Measurements from ENCODE around the gene KRTAP12-3.
"Not testable (repeated sequence)": the region's sequence is repeated elsewhere in the genome, so short reads cannot be mapped to it uniquely, and the experiment has no call there.

The KRTAP12-3 gene

DNA sequence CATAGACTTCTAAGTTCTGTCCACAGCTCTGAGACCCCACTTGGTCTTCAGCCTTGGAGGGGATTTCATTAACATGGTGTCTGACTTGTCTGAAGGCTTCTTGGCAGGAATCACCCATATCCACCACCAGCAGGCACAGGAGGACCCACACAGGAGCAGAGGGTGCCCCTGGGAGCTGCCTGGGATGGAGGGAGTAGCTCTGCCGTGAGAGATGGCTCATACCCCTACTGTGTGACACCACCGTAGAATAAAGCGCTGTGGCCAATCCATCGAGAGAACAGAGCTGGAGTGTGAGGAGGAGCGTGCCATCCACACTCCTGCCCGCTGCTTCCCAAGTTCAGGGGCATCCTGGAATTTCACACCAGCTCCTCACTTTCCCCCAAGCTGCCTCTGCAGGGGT, 27.3 kb downstream of the KRTAP12-3 start:
- DNase-seq (ENCODE audit: low spot score): not testable (repeated sequence)

DNA sequence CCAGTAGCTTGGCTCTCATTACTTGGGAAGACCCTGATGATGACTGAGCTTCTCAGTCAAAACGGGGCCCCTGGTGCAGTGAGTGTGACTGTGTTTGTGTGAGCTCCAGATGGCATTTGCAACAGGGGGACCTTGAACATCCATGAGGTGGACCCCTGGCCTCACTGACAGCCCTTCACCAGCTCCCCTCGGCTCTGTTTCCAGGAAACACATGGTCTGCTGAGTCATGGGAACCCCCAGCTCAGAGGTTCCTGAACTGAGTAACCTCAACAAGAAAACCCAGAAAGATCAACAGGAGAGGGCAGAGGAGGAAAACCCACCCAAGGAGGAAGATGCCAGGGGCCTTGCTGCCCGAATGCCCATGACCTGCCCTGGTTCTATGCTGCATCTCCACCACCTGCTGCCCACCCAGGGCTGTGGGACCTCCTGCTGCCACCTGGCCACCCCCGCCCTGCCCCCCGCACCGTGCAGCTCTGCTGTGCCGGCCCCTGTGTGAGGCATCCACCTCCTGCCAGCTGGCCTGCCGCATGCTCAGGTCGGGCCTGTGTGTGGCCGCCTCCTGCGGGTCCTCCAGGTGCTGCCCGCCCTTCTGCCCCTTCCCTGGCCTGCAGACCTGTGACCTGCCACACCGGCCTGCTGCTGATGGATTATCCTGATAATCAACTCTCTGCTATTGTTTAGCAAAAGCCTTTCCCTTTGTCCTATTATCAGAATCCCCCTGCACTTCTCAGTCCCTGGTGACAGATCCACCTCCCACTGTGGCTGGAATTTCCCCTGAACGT, 28.5 kb downstream of the KRTAP12-3 start:
- DNase-seq (ENCODE audit: low spot score): no peak

DNA sequence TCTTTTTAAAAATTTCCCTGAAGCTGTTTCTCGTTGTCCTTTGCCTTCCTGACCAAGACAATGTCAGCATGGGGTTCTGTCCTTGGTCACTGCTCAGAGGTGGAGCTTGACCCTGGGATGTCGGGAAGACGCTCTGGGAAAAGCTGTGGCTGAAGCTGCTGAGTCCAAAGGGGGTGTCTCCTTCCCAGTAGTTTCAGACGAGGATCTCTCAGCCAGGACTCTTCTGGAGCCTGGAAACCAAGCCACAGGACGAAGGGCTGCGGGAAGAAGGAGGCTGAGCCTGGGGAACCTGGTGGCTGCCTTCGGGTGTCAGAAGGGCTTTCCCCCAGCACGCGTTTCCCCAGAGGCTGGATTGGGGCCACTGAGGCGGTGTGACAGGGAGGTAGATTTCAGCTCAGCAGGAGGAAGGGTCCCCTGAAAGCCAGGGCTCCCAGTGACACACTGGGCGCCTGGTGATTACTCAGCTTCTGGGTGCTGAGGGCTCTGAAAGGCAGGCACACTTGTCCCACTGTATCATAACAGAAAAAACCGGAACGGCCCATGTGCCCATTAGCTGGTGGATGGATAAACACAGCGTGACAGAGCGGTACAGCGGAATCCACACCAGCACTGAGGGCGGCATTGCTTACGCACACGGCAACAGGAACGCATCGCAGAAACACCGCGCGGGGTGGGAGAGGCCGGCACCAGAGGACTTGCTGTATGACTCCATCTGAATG, 29.3 kb downstream of the KRTAP12-3 start:
- DNase-seq (ENCODE audit: low spot score): no peak

DNA sequence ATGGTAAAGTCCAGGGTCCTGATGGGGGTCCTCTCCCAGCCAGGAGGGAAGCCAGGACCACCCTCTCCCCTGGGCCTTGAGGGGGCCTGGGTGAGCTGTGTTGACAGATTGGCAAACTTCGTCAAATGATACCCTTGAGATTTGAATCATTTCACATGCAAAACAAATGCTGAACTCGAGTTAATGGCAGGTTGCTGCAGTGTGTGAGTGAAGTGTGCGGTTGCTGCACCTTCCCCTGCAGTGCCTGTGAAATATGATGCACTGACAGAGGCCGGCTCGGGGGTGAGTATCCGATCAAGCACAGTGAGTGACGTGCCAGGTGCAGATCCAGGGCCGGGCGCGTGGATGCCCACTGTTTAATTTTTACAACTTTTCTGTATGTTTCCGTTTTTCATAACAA, 29.9 kb downstream of the KRTAP12-3 start:
- no peak for DNase-seq (ENCODE audit: low spot score)

DNA sequence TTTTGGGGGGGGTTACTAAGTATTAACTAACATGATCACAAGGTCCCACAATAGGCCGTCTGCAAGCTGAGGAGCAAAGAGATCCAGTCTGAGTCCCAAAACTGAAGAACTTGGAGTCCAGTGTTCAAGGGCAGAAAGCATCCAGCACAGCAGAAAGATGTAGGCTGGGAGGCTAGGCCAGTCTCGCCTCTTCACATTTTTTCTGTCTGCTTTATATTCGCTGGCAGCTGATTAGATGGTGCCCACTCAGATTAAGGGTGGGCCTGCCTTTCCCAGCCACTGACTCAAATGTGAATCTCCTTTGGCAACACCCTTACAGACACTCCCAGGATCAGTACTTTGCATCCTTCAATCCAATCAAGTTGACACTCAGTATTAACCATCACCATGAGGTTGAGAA, 32.0 kb downstream of the KRTAP12-3 start:
- not testable (repeated sequence) for DNase-seq (ENCODE audit: low spot score)

DNA sequence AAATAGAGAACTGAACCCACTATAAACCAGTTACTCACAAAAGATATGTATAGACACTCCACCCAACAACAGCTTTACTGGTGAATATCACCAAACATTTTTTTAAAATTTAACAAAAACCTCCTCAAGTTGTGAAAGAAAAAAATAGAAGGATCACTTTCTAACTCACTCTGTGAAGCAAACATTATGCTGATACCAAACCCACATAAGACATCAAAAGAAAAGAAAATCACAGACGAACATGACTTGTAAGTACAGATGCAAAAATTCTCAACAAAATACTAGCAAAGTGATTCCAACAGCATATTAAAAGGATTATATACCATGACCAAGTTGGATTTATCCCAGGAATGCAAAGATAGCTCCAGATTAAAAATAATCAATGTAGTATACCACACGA, 34.0 kb downstream of the KRTAP12-3 start:
- DNase-seq (ENCODE audit: low spot score): no peak

DNA sequence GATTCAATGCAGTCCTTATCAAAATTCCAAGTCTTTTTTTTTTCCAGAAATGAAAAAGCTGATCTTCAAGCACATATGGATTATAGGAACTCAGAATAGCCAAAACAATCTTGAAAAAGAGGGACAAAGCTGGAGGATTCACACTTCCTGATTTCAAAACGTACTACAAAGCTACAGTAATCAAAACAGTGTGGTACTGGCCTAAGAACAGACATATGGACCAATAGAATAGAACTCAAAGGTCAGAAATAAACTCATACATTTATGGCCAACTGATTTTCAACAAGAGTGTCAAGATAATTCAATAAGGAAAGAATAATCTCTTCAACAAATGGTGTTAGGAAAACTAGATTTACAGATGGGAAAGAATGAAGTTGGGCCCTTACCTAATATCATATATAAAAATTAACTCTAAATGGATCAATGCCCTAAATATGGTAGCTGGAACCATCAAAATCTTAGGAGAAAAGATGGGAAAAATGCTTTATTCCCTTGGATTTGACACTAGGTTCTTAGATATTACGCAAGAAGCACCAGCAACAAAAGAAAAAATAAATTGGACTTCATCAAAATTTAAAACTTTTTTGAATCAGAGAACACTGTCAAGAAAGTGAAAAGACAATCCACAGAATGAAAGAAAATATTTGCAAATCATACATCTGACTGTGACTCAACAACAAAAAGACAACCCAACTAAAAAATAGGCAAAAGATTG, 35.2 kb downstream of the KRTAP12-3 start:
- no peak for DNase-seq (ENCODE audit: low spot score)

DNA sequence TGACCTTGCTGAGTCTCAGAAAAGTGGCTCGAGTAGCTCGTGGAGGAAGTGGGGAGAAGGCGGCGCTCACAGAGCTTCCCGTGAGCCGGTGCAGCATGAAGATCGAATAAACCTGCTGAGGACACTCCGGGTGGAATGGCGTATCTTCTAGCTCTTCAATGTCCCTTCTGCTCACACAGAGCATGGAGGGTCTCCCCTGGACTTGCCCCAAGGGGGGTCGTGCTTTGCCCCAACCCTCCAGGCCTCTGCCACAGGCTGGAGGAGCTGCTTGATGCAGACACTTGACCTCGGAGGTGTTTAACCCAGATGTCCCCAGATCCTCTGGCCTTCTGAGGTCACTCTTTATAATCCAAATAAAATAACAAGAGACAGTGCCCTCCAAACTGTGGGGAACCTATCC, 37.0 kb downstream of the KRTAP12-3 start:
- no peak for DNase-seq (ENCODE audit: low spot score)

DNA sequence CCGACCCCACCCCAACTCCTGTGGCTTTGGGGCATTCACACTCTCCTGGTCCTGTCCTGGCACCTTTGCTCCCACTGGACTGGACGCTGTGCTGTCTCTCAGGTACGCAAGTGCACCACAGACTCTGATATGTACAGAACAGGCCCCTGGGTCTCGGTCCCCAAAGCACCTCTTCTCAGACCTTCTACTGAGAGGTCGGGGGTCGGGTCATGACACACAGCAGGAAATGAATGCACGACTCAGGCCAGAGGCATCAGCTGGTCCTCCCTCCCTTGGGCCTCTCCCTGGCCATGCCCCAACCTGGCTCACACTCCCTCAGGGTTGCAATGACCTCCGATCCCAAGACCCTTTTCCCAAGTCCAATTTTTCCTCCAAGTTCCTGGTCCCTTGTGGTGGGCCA, 37.5 kb downstream of the KRTAP12-3 start:
- no peak for DNase-seq (ENCODE audit: low spot score)

DNA sequence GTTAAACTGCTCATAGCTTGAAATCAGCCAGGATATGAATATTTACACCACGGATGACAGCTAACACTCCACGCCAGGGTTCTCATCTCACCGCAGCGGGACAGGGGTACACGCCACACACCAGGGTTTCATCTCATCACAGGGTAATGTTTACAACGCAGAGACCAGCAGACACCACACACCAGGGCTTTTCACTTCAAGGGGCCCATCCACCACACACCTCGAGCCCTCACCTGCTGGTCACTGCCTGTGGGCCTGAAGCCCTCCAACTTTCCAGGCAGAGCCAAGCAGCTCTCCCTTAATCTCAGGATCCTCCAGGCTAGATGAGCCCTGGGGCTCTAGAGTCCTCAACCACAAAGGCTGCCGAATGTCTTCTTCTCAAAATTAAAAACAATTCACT, 37.9 kb downstream of the KRTAP12-3 start:
- no peak for DNase-seq (ENCODE audit: low spot score)

DNA sequence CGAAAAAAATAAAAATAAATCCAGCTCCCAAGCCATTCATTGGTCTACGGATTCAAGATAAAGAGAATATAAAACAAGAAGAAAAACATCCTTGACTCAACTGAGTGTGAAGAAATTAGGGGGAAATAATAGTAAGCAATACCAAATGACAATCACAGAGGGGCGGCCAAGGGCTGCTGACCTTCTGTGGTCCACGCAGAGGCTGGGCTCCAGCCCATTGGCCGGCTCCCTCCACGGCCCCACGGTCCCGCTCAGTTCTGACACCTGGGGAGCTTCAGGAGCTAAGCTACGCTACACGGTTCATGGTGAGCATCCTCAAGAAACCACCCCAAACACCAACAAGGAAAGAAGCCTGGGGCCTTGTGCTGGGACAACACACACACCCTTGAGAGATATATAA, 38.8 kb downstream of the KRTAP12-3 start:
- DNase-seq (ENCODE audit: low spot score): no peak

DNA sequence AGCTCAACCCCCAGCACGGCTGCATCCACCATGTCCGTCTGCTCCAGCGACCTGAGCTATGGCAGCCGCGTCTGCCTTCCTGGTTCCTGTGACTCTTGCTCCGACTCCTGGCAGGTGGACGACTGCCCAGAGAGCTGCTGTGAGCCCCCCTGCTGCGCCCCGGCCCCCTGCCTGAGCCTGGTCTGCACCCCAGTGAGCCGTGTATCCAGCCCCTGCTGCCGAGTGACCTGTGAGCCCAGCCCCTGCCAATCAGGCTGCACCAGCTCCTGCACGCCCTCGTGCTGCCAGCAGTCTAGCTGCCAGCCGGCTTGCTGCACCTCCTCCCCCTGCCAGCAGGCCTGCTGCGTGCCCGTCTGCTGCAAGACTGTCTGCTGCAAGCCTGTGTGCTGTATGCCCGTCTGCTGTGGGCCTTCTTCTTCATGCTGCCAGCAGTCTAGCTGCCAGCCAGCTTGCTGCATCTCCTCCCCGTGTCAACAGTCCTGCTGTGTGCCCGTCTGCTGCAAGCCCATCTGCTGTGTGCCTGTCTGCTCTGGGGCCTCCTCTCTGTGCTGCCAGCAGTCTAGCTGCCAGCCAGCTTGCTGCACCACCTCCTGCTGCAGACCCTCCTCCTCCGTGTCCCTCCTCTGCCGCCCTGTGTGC, 39.6 kb downstream of the KRTAP12-3 start, which contains the start of gene KRTAP10-12:
Gene KRTAP10-12 (plus strand): TSS at position 1 of the 639 bp plus-strand sequence. CDS start 30 bp downstream, at position 31.
- not testable (repeated sequence) for DNase-seq (ENCODE audit: low spot score)

DNA sequence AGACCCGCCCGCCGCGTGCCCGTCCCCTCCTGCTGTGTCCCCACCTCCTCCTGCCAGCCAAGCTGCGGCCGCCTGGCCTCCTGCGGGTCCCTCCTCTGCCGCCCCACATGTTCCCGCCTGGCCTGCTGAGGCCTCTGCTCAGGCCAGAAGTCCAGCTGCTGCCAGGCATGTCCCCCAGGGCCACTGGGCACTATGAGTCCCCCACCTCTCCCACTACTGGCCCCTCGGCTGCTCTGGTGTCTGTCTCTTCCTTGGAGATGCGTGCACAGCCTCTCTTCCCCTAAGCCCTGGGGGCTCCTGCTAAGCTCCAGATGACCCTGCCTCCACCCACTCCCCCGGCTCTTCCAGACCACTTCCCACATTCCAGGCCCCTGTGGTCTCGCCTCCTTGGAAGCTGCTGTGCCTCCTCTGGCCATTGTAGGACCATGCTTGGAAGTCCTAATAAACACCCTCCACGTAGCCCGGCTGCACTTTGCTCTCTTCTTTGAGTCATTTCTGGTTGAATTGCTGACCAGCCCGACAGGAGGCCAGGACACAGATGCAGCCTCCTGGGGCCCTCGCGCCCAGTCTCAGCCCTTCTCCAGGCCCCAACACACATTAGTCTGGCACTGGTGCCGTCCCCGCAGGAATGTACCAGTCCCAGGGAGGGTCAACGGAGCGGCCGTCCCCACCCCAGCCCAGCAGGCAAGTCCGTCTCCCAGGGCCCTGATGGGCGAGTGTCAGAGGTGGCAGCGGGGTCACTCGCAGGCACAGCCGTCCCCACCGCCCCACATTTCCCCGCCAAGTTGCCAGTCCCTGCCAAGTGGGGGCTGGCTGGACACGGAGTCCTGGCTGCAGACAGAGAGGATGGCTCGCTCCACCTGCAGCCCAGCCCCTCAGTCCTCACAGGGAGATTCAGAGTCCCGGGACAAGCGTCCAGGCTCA, 40.3 kb downstream of the KRTAP12-3 start:
- no peak for DNase-seq (ENCODE audit: low spot score)

DNA sequence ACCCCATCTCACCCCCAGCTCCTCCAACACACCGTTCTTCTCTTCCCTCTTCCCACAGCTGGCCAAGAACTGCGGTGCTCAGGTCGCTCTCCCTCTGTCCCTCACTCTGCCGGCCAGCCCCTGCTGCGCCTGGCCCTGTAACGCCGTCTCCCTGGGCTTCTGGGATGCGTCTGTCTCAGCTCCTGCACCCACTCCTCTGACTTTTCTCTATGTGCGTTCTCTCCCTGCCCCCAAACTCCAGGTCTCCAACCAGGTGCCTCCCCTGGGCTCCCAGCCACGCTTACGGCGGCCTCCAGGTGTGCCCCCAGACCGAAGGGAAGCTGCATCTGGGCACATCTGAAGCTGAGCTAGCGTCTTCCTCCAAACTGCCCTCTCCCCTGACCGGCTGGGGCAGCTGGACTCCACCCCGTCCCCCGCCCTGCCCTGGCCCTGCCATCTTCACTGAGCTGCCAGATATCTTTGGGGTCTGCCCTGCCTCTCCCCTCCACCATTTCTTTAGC, 41.8 kb downstream of the KRTAP12-3 start:
- no peak for DNase-seq (ENCODE audit: low spot score)

DNA sequence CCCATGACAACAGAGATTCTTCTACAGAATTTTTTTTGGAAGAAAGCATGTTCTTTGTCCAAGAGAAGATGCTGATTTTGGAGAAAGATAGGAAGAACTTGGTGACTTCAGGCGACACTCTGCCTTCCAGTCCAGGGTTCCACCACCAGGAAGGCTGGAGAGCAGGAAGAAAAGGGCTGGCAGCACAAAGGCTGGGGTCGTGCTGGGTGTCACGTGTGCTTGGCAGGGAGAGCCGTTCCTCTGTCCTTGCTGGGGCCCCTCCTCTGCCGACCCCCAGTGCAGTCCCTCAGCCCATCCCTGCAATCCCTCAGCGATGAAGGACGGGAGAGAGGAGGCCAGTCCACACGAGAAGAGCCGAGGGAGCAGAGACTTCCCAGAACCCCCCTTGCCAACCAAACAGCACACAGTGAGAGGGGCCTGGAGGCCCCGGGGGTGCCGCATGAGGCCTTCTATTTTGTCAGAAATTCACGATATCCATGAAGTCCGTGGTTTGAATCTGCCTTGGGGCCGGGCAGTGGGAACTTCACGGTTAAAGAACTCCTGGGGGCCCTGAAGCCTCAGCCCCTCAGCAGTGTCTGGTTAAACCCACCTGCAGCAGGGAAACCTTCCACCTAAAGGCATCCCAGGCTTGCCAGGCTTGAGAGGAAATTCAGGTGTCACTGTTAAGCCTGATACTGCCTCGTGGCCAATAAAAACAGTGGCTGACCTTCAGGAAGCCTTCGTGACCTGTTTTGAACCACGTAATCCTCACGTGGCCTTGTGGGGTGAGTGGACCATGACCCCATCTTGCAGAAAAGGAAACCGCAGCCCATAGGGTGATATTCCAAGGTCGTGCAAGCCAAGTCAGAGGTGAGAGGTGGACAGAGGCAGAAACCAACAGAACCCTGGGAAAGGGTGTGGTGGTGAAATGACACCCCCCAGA, 42.6 kb downstream of the KRTAP12-3 start:
- DNase-seq (ENCODE audit: low spot score): no peak

DNA sequence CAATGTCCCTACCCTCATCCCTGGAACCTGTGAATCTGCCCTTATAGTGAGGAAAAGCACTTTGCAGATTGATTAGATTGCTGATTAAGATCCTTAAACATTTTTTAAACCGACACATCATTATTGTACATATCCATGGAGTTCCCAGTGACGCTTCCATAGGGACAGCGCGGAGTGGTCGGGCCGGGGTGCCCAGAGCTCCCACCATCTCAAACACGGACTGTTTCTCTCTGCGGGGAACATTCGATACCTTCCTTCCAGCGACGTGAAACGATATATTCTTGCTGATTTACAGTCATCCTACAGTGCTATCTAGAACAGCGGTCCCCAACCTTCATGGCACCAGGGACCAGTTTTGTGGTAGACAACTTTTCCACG, 43.3 kb downstream of the KRTAP12-3 start:
- no peak for DNase-seq (ENCODE audit: low spot score)

DNA sequence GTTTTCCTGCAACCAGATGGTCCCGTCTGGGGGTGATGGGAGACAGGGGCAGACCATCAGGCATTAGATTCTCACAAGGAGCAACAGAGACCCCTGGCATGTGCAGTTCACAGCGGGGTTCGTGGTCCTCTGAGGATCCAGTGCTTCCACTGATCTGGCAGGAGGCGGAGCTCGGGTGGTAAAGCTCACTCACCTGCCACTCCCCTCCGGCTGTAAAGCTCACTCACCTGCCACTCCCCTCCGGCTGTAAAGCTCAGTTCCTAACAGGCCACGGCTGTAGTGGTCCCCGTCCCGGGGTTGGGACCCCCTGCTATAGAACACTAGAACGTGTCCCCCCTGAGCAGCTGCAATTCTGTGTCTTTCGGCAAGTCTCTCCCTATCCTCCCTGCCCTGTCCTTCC, 43.8 kb downstream of the KRTAP12-3 start:
- no peak for DNase-seq (ENCODE audit: low spot score)

DNA sequence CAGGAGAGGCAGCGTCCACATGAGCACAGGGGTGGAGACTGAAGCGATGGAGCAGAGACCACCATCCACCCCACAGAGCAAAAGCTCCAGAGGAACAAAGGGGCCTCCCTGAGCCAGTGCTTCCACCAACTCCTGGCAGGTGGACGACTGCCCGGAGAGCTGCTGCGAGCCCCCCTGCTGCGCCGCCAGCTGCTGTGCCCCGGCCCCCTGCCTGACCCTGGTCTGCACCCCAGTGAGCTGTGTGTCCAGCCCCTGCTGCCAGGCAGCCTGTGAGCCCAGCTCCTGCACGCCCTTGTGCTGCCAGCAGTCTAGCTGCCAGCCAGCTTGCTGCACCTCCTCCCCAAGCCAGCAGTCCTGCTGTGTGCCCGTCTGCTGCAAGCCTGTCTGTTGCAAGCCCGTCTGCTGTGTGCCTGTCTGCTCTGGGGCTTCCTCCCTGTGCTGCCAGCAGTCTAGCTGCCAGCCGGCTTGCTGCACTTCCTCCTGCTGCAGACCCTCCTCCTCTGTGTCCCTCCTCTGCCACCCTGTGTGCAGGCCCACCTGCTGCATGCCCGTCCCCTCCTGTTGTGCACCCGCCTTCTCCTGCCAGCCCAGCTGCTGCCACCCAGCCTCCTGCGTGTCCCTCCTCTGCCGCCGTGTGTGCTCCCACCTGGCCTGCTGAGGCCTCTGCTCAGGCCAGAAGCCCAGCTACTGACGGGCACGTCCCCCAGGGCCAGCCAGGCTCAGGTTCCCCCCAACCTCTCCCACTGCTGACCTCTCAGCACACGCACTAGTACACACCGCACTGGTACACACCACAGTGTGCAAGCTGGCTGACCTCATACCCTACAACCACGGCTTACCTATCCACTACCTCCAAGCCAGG, 44.6 kb downstream of the KRTAP12-3 start:
- DNase-seq (ENCODE audit: low spot score): no peak

Data from LoVo (cell line).